Measurements from ENCODE around the gene MERTK.
"Not testable (repeated sequence)": the region's sequence is repeated elsewhere in the genome, so short reads cannot be mapped to it uniquely, and the experiment has no call there.

The MERTK gene

GRCh38 chr2:111897924-111898702 lies at the start of gene MERTK:
Gene MERTK, plus strand, starts transcription at chr2:111898607. Its CDS starts 129 bp downstream, at chr2:111898736.
- DNase-seq, result peak in 51 of 56 donors; percentile 37 to 85 (median 69)

GRCh38 chr2:111850646-111851045 lies 47.8 kb upstream of the MERTK start:
- DNase-seq, result peak in 7 of 56 donors; percentile 0 to 46 (median 2)

GRCh38 chr2:111852544-111852943 lies 45.9 kb upstream of the MERTK start:
- DNase-seq, result not testable (repeated sequence)

- DNase-seq, result not testable (repeated sequence)
These were observed 38.4 kb upstream of the MERTK start for GRCh38 chr2:111860005-111860404.

GRCh38 chr2:111865124-111865523 lies 33.3 kb upstream of the MERTK start:
- not testable (repeated sequence) for DNase-seq

GRCh38 chr2:111872806-111873205 lies 25.6 kb upstream of the MERTK start:
- not testable (repeated sequence) for DNase-seq

GRCh38 chr2:111883661-111884591 lies 14.5 kb upstream of the MERTK start, which contains the start of gene ANAPC1:
Gene ANAPC1, minus strand, starts transcription at chr2:111884193. Its CDS starts 3,368 bp downstream, at chr2:111880825.
- peak in 55 of 56 donors; percentile 17 to 91 (median 73) for DNase-seq

- peak in 1 of 56 donors; percentile 52 for DNase-seq
These were observed 13.8 kb upstream of the MERTK start for GRCh38 chr2:111884592-111884964.

GRCh38 chr2:111896024-111896423 lies 2.4 kb upstream of the MERTK start:
- no peak for DNase-seq

GRCh38 chr2:111896576-111896975 lies 1.8 kb upstream of the MERTK start:
- DNase-seq, result no peak

- DNase-seq, result no peak
These were observed 830 bp upstream of the MERTK start for GRCh38 chr2:111897630-111897923.

- DNase-seq, result peak in 8 of 56 donors; percentile 32 to 65 (median 52)
These were observed 502 bp downstream of the MERTK start for GRCh38 chr2:111898703-111899514.

GRCh38 chr2:111900859-111901258 lies 2.5 kb downstream of the MERTK start:
- DNase-seq, result peak in 9 of 56 donors; percentile 5 to 47 (median 18)

GRCh38 chr2:111903516-111903915 lies 5.1 kb downstream of the MERTK start:
- no peak for DNase-seq

- no peak for DNase-seq
These were observed 5.6 kb downstream of the MERTK start for GRCh38 chr2:111903930-111904439.

GRCh38 chr2:111904726-111905474 lies 6.5 kb downstream of the MERTK start:
- no peak for DNase-seq

GRCh38 chr2:111905475-111905869 lies 7.1 kb downstream of the MERTK start:
- DNase-seq, result not testable (repeated sequence)

GRCh38 chr2:111905990-111906735 lies 7.8 kb downstream of the MERTK start:
- DNase-seq, result peak in 19 of 56 donors; percentile 8 to 71 (median 34)

GRCh38 chr2:111908578-111908977 lies 10.2 kb downstream of the MERTK start:
- no peak for DNase-seq
